ENCODE results near the gene PDE1A. TPM values are rescaled to one million over a fixed set of nuclear protein-coding genes. Genes with fewer than 3 reads are reported as not detected.

Gene PDE1A
- total RNA-seq, 4 donors from 2014 or later: 72.3 to 101 (median 85.7) TPM

DNA sequence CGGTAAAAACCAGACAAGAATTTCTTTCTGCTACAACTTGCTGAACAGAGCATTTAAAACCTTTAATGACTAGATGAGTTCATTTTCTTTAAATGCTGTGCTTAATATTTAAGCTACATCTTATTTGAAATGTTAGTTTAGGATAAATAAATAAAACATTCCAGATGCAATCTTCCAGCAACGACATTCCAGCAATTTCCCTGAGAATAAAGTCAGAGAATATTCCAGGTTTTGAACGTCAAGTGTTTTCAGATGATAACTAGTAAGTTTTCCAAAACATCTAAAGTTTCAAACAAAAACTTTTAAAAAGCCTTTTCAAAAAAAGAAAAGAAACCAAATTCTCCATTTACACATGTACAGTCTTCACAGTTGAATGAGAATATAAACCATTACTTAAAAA is 336.4 kb downstream of the PDE1A start:
- no peak for DNase-seq
- H3K27ac ChIP-seq: no peak overlapping the region
- no peak overlapping the region for H3K4me3 ChIP-seq (replicated peaks in 1 of 3)
- intact Hi-C loops (cut with DNase I): no loop called here
- H3K36me3 ChIP-seq: no peaks in the 10 kb centered on the region
- 62 to 66% methylated on average over 3 of the region's 3 CpGs for WGBS, 2 donors
- H3K9me3 ChIP-seq: no peaks in the 10 kb centered on the region
- TF ChIP-seq, protein P1, sequence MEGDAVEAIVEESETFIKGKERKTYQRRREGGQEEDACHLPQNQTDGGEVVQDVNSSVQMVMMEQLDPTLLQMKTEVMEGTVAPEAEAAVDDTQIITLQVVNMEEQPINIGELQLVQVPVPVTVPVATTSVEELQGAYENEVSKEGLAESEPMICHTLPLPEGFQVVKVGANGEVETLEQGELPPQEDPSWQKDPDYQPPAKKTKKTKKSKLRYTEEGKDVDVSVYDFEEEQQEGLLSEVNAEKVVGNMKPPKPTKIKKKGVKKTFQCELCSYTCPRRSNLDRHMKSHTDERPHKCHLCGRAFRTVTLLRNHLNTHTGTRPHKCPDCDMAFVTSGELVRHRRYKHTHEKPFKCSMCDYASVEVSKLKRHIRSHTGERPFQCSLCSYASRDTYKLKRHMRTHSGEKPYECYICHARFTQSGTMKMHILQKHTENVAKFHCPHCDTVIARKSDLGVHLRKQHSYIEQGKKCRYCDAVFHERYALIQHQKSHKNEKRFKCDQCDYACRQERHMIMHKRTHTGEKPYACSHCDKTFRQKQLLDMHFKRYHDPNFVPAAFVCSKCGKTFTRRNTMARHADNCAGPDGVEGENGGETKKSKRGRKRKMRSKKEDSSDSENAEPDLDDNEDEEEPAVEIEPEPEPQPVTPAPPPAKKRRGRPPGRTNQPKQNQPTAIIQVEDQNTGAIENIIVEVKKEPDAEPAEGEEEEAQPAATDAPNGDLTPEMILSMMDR (IDR thresholded peaks at IDR 0.05): no peak
- TF ChIP-seq POLR2A (IDR thresholded peaks at IDR 0.05): no peak
- no peaks in the 10 kb centered on the region for H3K27me3 ChIP-seq
- no peaks in the 10 kb centered on the region for H3K4me1 ChIP-seq

Small RNA genes within 50 kb of the gene (small RNA-seq; reads per million reads assigned to genes)
- gene RN7SL267P: not detected

Data from thyroid gland (tissue), 4 donors.